CD14-positive monocyte (primary cell): Measurements from ENCODE around the gene CA10. TPM values are rescaled to one million over a fixed set of nuclear protein-coding genes. Genes with fewer than 3 reads are reported as not detected.

ENCODE experiments used
- DNase-seq, 3 donors: peaks; one replicate each; pipeline ENCODE4 v3.0.0-alpha.2; 2011 to 2022
- H2AFZ ChIP-seq: 2 replicates; pipeline ENCODE4 v1.6.0; 2012; ENCODE audit warnings: mild to moderate bottlenecking, low read depth, low read length, inconsistent platforms; ENCODE audit not compliant: insufficient read depth, poor library complexity, severe bottlenecking
- H3K27ac ChIP-seq, 2 donors: 1 replicate in 1 of 2; 2 replicates in 1 of 2; pipeline ENCODE4 v1.5.1; 2012 to 2013; ENCODE audit warnings: low read length in 2 of 2, control low read depth in 1 of 2, inconsistent platforms in 1 of 2, low read depth in 1 of 2, mild to moderate bottlenecking in 1 of 2
- H3K27me3 ChIP-seq, 2 donors: one replicate each; pipeline versions ENCODE4 v1.6.0 to v1.6.1; 2011 to 2013; ENCODE audit warnings: low read length in 2 of 2; ENCODE audit not compliant: control insufficient read depth in 2 of 2, insufficient read depth in 2 of 2
- H3K36me3 ChIP-seq, 2 donors: replicated peaks in 1 of 2; 1 replicate in 1 of 2; 2 replicates in 1 of 2; pipeline versions ENCODE4 v1.5.1 to v1.6.1; 2012 to 2013; ENCODE audit warnings: low read length in 2 of 2, control low read depth in 1 of 2, inconsistent platforms in 1 of 2, mild to moderate bottlenecking in 1 of 2; ENCODE audit not compliant: insufficient read depth in 2 of 2, control insufficient read depth in 1 of 2
- H3K4me1 ChIP-seq, 2 donors: 1 replicate in 1 of 2; 2 replicates in 1 of 2; pipeline versions ENCODE4 v1.5.1 to v1.6.1; 2012 to 2013; ENCODE audit warnings: low read length in 2 of 2, control low read depth in 1 of 2, inconsistent platforms in 1 of 2, mild to moderate bottlenecking in 1 of 2, moderate library complexity in 1 of 2; ENCODE audit not compliant: insufficient read depth in 2 of 2, control insufficient read depth in 1 of 2
- H3K4me2 ChIP-seq: replicated peaks from 2 replicates; pipeline ENCODE3; 2012; ENCODE audit warnings: low read length, moderate library complexity, mild to moderate bottlenecking; ENCODE audit not compliant: poor library complexity, severe bottlenecking; ENCODE audit errors: extremely low read depth
- H3K4me3 ChIP-seq, 3 experiments: fragments of 200-600 bp in 1 of 3; sonication (generic) in 1 of 3; replicated peaks in 1 of 3; 1 replicate in 2 of 3; 2 replicates in 1 of 3; pipeline ENCODE4 v1.5.1; 2011 to 2013; ENCODE audit warnings: low read length in 3 of 3, mild to moderate bottlenecking in 3 of 3, control low read depth in 2 of 3, low read depth in 2 of 3, inconsistent platforms in 1 of 3, moderate library complexity in 1 of 3
- H3K79me2 ChIP-seq: 2 replicates; pipeline ENCODE4 v1.6.0; 2012; ENCODE audit warnings: mild to moderate bottlenecking, control low read depth, inconsistent platforms, low read length, moderate library complexity; ENCODE audit not compliant: insufficient read depth
- H3K9ac ChIP-seq: 2 replicates; pipeline ENCODE4 v1.6.0; 2017; ENCODE audit warnings: low read length, mild to moderate bottlenecking; ENCODE audit not compliant: insufficient read depth, poor library complexity, severe bottlenecking
- H3K9me3 ChIP-seq, 2 donors: replicated peaks in 1 of 2; 1 replicate in 1 of 2; 2 replicates in 1 of 2; pipeline versions ENCODE4 v1.5.1 to v1.6.1; 2012 to 2013; ENCODE audit warnings: low read length in 2 of 2, control low read depth in 1 of 2; ENCODE audit not compliant: control insufficient read depth in 1 of 2, insufficient read depth in 1 of 2
- H4K20me1 ChIP-seq: 2 replicates; pipeline ENCODE4 v1.6.0; 2012; ENCODE audit warnings: mild to moderate bottlenecking, low read length, control low read depth, moderate library complexity; ENCODE audit not compliant: insufficient read depth
- H3K27ac Mint-ChIP-seq, 7 donors: one replicate each; pipeline ENCODE4 v1.8.0; 2020; ENCODE audit warnings: mild to moderate bottlenecking in 7 of 7, mixed read lengths in 7 of 7, moderate library complexity in 6 of 7, inconsistent platforms in 2 of 7
- H3K27me3 Mint-ChIP-seq, 3 donors: one replicate each; pipeline ENCODE4 v1.8.0; 2021 to 2022; ENCODE audit warnings: low read depth in 3 of 3, mild to moderate bottlenecking in 3 of 3, mixed read lengths in 3 of 3, moderate library complexity in 3 of 3, inconsistent platforms in 1 of 3
- H3K36me3 Mint-ChIP-seq, 2 donors: one replicate each; pipeline ENCODE4 v1.8.0; 2020; ENCODE audit warnings: mixed read lengths in 2 of 2, inconsistent platforms in 1 of 2, mild to moderate bottlenecking in 1 of 2
- H3K4me1 Mint-ChIP-seq: one replicate; pipeline ENCODE4 v1.8.0; 2020; ENCODE audit warnings: mild to moderate bottlenecking, mixed read lengths
- H3K4me3 Mint-ChIP-seq, 2 donors: one replicate each; pipeline ENCODE4 v1.8.0; 2020; ENCODE audit warnings: mild to moderate bottlenecking in 2 of 2, mixed read lengths in 2 of 2, moderate library complexity in 1 of 2
- H3K9me3 Mint-ChIP-seq, 7 donors: one replicate each; pipeline ENCODE4 v1.8.0; 2020 to 2022; ENCODE audit warnings: mixed read lengths in 7 of 7, mild to moderate bottlenecking in 6 of 7, moderate library complexity in 6 of 7, inconsistent platforms in 2 of 7
- CTCF ChIP-seq: fragments of 200-600 bp; IDR thresholded peaks from one replicate; pipeline ENCODE4 v1.8.0; 2022; ENCODE audit warnings: antibody characterized with exemption, mild to moderate bottlenecking
- WGBS: methylation state at CpG from one replicate; pipeline ENCODE4 v1.1.5; 2013; ENCODE audit warnings: missing lambda C conversion rate; ENCODE audit not compliant: insufficient coverage; 5-methylcytosine and 5-hydroxymethylcytosine counted together
- intact Hi-C, 2 donors: fragments of 100-400 bp; cut with micrococcal nuclease; formaldehyde crosslinking; loops; one replicate each; pipeline versions ENCODE4 v1.15.0 to v1.15.1; 2023
- polyA plus RNA-seq, 3 donors: library from polyadenylated mRNA; depleted of rRNA in 1 of 3; unstranded in 2 of 3; stranded (reverse) in 1 of 3; fragments of 300-500 nt in 2 of 3; fragments of >200 nt in 1 of 3; fragmentation: Illumina TruSeq in 2 of 3; gene quantifications; 1 replicate in 2 of 3; 2 replicates in 1 of 3; pipeline ENCODE4 v1.2.3, GENCODE V29; 2012 to 2021

Gene CA10
- polyA plus RNA-seq, 3 donors, result not detected

GRCh38 chr17:52105591-52105990 lies 52.9 kb downstream of the CA10 start:
- no peaks in the 10 kb centered on the region for H3K9me3 ChIP-seq
- H3K4me3 Mint-ChIP-seq, result no peak overlapping the region
- H3K36me3 ChIP-seq, result no peaks in the 10 kb centered on the region
- H3K27ac Mint-ChIP-seq, result no peak overlapping the region
- no peaks in the 10 kb centered on the region for H3K27me3 ChIP-seq
- no peak overlapping the region for H3K4me3 ChIP-seq
- H2AFZ ChIP-seq, result no peak overlapping the region
- H3K9ac ChIP-seq, result no peak overlapping the region
- no peaks in the 10 kb centered on the region for H4K20me1 ChIP-seq
- no peaks in the 10 kb centered on the region for H3K4me1 ChIP-seq
- no peak for DNase-seq
- no peaks in the 10 kb centered on the region for H3K36me3 Mint-ChIP-seq
- H3K9me3 Mint-ChIP-seq, result peaks cover 0 to 2% (median 0%) of the 10 kb centered on the region in 7 donors
- peaks cover 0 to 10% (median 2%) of the 10 kb centered on the region in 3 donors for H3K27me3 Mint-ChIP-seq
- no peaks in the 10 kb centered on the region for H3K4me1 Mint-ChIP-seq
- no peak overlapping the region for H3K4me2 ChIP-seq
- no CpG with 5 or more reads among the region's 1 CpG for WGBS
- no peak overlapping the region for H3K27ac ChIP-seq
- intact Hi-C loops, result loop anchor here in 1 of 2 donors (10.0 kb wide), 1 partner anchor 731 kb away; no protein-coding TSS in a partner anchor
- TF ChIP-seq CTCF, result no peak
- no peaks in the 10 kb centered on the region for H3K79me2 ChIP-seq

GRCh38 chr17:52096056-52096455 lies 62.5 kb downstream of the CA10 start:
- no peak for TF ChIP-seq CTCF
- no peaks in the 10 kb centered on the region for H3K4me1 ChIP-seq
- peaks cover 0 to 2% (median 0%) of the 10 kb centered on the region in 3 donors for H3K27me3 Mint-ChIP-seq
- no peak overlapping the region for H3K9ac ChIP-seq
- intact Hi-C loops, result no loop called here
- no peak overlapping the region for H3K4me3 ChIP-seq
- no peak overlapping the region for H3K4me2 ChIP-seq
- H3K27me3 ChIP-seq, result no peaks in the 10 kb centered on the region
- H3K36me3 Mint-ChIP-seq, result no peaks in the 10 kb centered on the region
- no peak overlapping the region for H3K4me3 Mint-ChIP-seq
- no peak overlapping the region for H3K27ac ChIP-seq
- H3K9me3 Mint-ChIP-seq, result no peaks in the 10 kb centered on the region
- H2AFZ ChIP-seq, result no peak overlapping the region
- no peaks in the 10 kb centered on the region for H4K20me1 ChIP-seq
- DNase-seq, result no peak
- H3K27ac Mint-ChIP-seq, result no peak overlapping the region
- no peaks in the 10 kb centered on the region for H3K79me2 ChIP-seq
- H3K36me3 ChIP-seq, result no peaks in the 10 kb centered on the region
- H3K4me1 Mint-ChIP-seq, result no peaks in the 10 kb centered on the region
- no peaks in the 10 kb centered on the region for H3K9me3 ChIP-seq
